Panc1 (cell line): Measurements from ENCODE around the gene SLC7A5. TPM values are rescaled to one million over a fixed set of nuclear protein-coding genes. Genes with fewer than 3 reads are reported as not detected.
"Not testable (repeated sequence)": the region's sequence is repeated elsewhere in the genome, so short reads cannot be mapped to it uniquely, and the experiment has no call there.

ENCODE experiments used
- ATAC-seq: fragments of 200-7000 bp; cut with Tn5 transposase; 2 replicates; pipeline ENCODE4 v1.9.1; 2020; ENCODE audit warnings: mild to moderate bottlenecking, moderate library complexity
- BruUV-seq: library from RNA; stranded (reverse); fragments of 400-500 nt; replicated peaks from 2 replicates; lab custom pipeline; 2021; lab: Mats Ljungman, UMichigan
- CTCF ChIA-PET: fragments of 300-600 bp; sonication (Branson Sonifier 250); formaldehyde crosslinking; loops from one replicate; lab custom pipeline; 2022; ENCODE audit warnings: antibody characterized with exemption; lab: Charles Lee
- POLR2A ChIA-PET: fragments of 300-600 bp; sonication (Branson Sonifier 250); formaldehyde crosslinking; loops from one replicate; lab custom pipeline; 2022; ENCODE audit warnings: antibody characterized with exemption; lab: Charles Lee
- DNase-seq: peaks from one replicate; pipeline ENCODE4 v3.0.0-alpha.2; 2010; ENCODE audit warnings: low read depth, low spot score
- H3K27ac ChIP-seq: 2 replicates; pipeline ENCODE4 v1.5.1; 2011; ENCODE audit warnings: mild to moderate bottlenecking, low read length, inconsistent platforms
- H3K27me3 ChIP-seq: fragments of 200-500 bp; sonication (Bioruptor generic); 2 replicates; pipeline ENCODE4 v1.6.0; 2014; ENCODE audit warnings: low read length, inconsistent platforms; ENCODE audit not compliant: control insufficient read depth, insufficient read depth
- H3K36me3 ChIP-seq: fragments of 200-500 bp; sonication (Bioruptor generic); 2 replicates; pipeline ENCODE4 v1.5.1; 2014; ENCODE audit warnings: inconsistent platforms, mild to moderate bottlenecking, low read length, moderate library complexity; ENCODE audit not compliant: control insufficient read depth, insufficient read depth
- H3K4me1 ChIP-seq: 2 replicates; pipeline ENCODE4 v1.5.1; 2011; ENCODE audit warnings: inconsistent platforms, mild to moderate bottlenecking, low read length, moderate library complexity; ENCODE audit not compliant: control insufficient read depth, insufficient read depth
- H3K4me3 ChIP-seq, 2 experiments: 2 replicates each; pipeline ENCODE4 v1.5.1; 2011 to 2012; ENCODE audit warnings: low read depth in 2 of 2, low read length in 2 of 2, mild to moderate bottlenecking in 2 of 2, inconsistent platforms in 1 of 2, moderate library complexity in 1 of 2
- H3K9me3 ChIP-seq: fragments of 200-500 bp; sonication (Bioruptor generic); 2 replicates; pipeline ENCODE4 v1.5.1; 2014; ENCODE audit warnings: low read depth, mild to moderate bottlenecking, inconsistent platforms, low read length, moderate library complexity; ENCODE audit not compliant: control insufficient read depth, insufficient read depth
- CTCF ChIP-seq: fragments of 450-650 bp; IDR thresholded peaks from 2 replicates; pipeline ENCODE4 v1.5.1; 2017; ENCODE audit warnings: mild to moderate bottlenecking
- POLR2AphosphoS5 ChIP-seq: IDR thresholded peaks from 2 replicates; pipeline ENCODE4 v1.6.1; 2012; ENCODE audit warnings: mild to moderate bottlenecking, low read depth, low read length, moderate library complexity
- REST ChIP-seq, 2 experiments: IDR thresholded peaks; 2 replicates each; pipeline ENCODE4 v1.6.1; 2011 to 2012; ENCODE audit warnings: low read depth in 2 of 2, control low read depth in 1 of 2, low read length in 1 of 2, mild to moderate bottlenecking in 1 of 2, moderate library complexity in 1 of 2; ENCODE audit not compliant: insufficient read depth in 1 of 2
- SIN3A ChIP-seq: IDR thresholded peaks from 2 replicates; pipeline ENCODE4 v1.6.1; 2012; ENCODE audit warnings: low read depth, mild to moderate bottlenecking, low read length, moderate library complexity, borderline replicate concordance; ENCODE audit not compliant: insufficient read depth
- TCF7L2 ChIP-seq: IDR thresholded peaks from 2 replicates; pipeline ENCODE4 v1.6.1; 2011; ENCODE audit warnings: mild to moderate bottlenecking, low read depth, low read length, inconsistent platforms
- in situ Hi-C: cut with HindIII; loops from 2 replicates; pipeline ENCODE4 v1.10.0; 2016; ENCODE audit warnings: low sequenced_read_pairs, low pct_unique_long_range_greater_than_20kb
- intact Hi-C: fragments of 100-400 bp; cut with micrococcal nuclease; formaldehyde crosslinking; loops from one replicate; pipeline ENCODE4 v1.10.0; 2022; ENCODE audit not compliant: unreplicated experiment
- total RNA-seq: library from RNA; stranded (reverse); gene quantifications from one replicate; pipeline ENCODE4 v1.2.1, GENCODE V29; 2021; ENCODE audit not compliant: unreplicated experiment

Gene SLC7A5
- total RNA-seq, 1 experiment from 2014 or later = 231 TPM

GRCh38 chr16:87894005-87894404 is 24.7 kb upstream of the SLC7A5 start:
- H3K9me3 ChIP-seq, H3K36me3 ChIP-seq, ATAC-seq, H3K4me1 ChIP-seq, CTCF ChIA-PET, H3K27ac ChIP-seq, DNase-seq, intact Hi-C loops, in situ Hi-C loops, H3K27me3 ChIP-seq, POLR2A ChIA-PET, H3K4me3 ChIP-seq, BruUV-seq: not testable (repeated sequence)

GRCh38 chr16:87891764-87892163 is 22.5 kb upstream of the SLC7A5 start:
- intact Hi-C loops (no loop called here), in situ Hi-C loops (no loop called here)
- BruUV-seq = no TSS peak
- CTCF ChIA-PET = no interaction called here
- no peaks in the 10 kb centered on the region for H3K27me3 ChIP-seq
- POLR2A ChIA-PET = no interaction called here
- H3K9me3 ChIP-seq = no peaks in the 10 kb centered on the region
- H3K36me3 ChIP-seq = no peaks in the 10 kb centered on the region
- H3K4me1 ChIP-seq = no peaks in the 10 kb centered on the region
- no peak overlapping the region for H3K27ac ChIP-seq
- TF ChIP-seq REST (IDR thresholded peaks at IDR 0.05; ENCODE audit: insufficient read depth in 1 of 2, low read depth in 2 of 2, low read length in 1 of 2) (no peak), SIN3A (no peak), POLR2AphosphoS5 (no peak), TCF7L2 (no peak), CTCF (no peak)
- ATAC-seq = no peak
- no peak for DNase-seq
- no peak overlapping the region for H3K4me3 ChIP-seq

- in situ Hi-C loops, CTCF ChIA-PET, H3K36me3 ChIP-seq: not testable (repeated sequence)
Observed at GRCh38 chr16:87889762-87890161, 20.5 kb upstream of the SLC7A5 start.

GRCh38 chr16:87888346-87888745 is 19.0 kb upstream of the SLC7A5 start:
- H3K27ac ChIP-seq, H3K36me3 ChIP-seq, CTCF ChIA-PET, DNase-seq, H3K9me3 ChIP-seq, ATAC-seq, POLR2A ChIA-PET, in situ Hi-C loops, H3K27me3 ChIP-seq, BruUV-seq, H3K4me1 ChIP-seq, H3K4me3 ChIP-seq, intact Hi-C loops: not testable (repeated sequence)

More at GRCh38 chr16:87889762-87890161, 20.5 kb upstream of the SLC7A5 start:
- ATAC-seq, H3K4me1 ChIP-seq, H3K9me3 ChIP-seq, intact Hi-C loops, DNase-seq, H3K4me3 ChIP-seq, H3K27me3 ChIP-seq, POLR2A ChIA-PET, BruUV-seq, H3K27ac ChIP-seq: not testable (repeated sequence)

- H3K27me3 ChIP-seq, CTCF ChIA-PET, in situ Hi-C loops, H3K27ac ChIP-seq, BruUV-seq, ATAC-seq, H3K9me3 ChIP-seq, intact Hi-C loops, H3K4me1 ChIP-seq, DNase-seq, H3K4me3 ChIP-seq, H3K36me3 ChIP-seq: not testable (repeated sequence)
- POLR2A ChIA-PET = interaction anchor here (0.7 kb wide), 1 partner anchor 27 kb away, joined by 5 read pairs; no protein-coding TSS in a partner anchor
Observed at GRCh38 chr16:87887931-87888330, 18.6 kb upstream of the SLC7A5 start.
